Activated CD8-positive, alpha-beta T cell treated with anti-CD3 and anti-CD28 coated beads for 36 hours (primary cell): ENCODE measurements around the gene AK3. TPM values are rescaled to one million over a fixed set of nuclear protein-coding genes. Genes with fewer than 3 reads are reported as not detected.

Experiments used
- ATAC-seq: fragments of 200-7000 bp; cut with Tn5 transposase; one replicate; pipeline ENCODE4 v1.10.0; 2021; ENCODE audit warnings: mild to moderate bottlenecking, moderate library complexity
- CTCF ChIA-PET: fragments of 350-600 bp; sonication (Branson Sonifier 250); formaldehyde crosslinking; loops from one replicate; lab custom pipeline; 2021; ENCODE audit warnings: antibody characterized with exemption; lab: Charles Lee
- POLR2A ChIA-PET: fragments of 350-600 bp; sonication (Branson Sonifier 250); formaldehyde crosslinking; loops from one replicate; lab custom pipeline; 2021; ENCODE audit warnings: antibody characterized with exemption; lab: Charles Lee
- DNase-seq: peaks from one replicate; pipeline ENCODE4 v3.0.0-alpha.2; 2020
- H3K27ac Mint-ChIP-seq: one replicate; pipeline ENCODE4 v1.8.0; 2021; ENCODE audit warnings: mild to moderate bottlenecking, mixed read lengths
- H3K27me3 Mint-ChIP-seq: one replicate; pipeline ENCODE4 v1.8.0; 2021; ENCODE audit warnings: mixed read lengths
- H3K36me3 Mint-ChIP-seq: one replicate; pipeline ENCODE4 v1.8.0; 2021; ENCODE audit warnings: low read depth, mixed read lengths
- H3K4me1 Mint-ChIP-seq: one replicate; pipeline ENCODE4 v1.8.0; 2021; ENCODE audit warnings: low read depth, mixed read lengths
- H3K4me3 Mint-ChIP-seq: one replicate; pipeline ENCODE4 v1.8.0; 2021; ENCODE audit warnings: mild to moderate bottlenecking, moderate library complexity, mixed read lengths
- H3K9me3 Mint-ChIP-seq: one replicate; pipeline ENCODE4 v1.8.0; 2021; ENCODE audit warnings: mixed read lengths
- CTCF ChIP-seq: fragments of 200-600 bp; IDR thresholded peaks from one replicate; pipeline ENCODE4 v1.8.0; 2022; ENCODE audit warnings: antibody characterized with exemption, mild to moderate bottlenecking
- intact Hi-C: fragments of 100-400 bp; cut with micrococcal nuclease; formaldehyde crosslinking; loops from one replicate; pipeline ENCODE4 v1.10.0; 2022
- total RNA-seq, 2 experiments: library from RNA; stranded (reverse); gene quantifications; one replicate each; pipeline ENCODE4 v1.2.3, GENCODE V29; 2021

AK3 gene
- total RNA-seq, 2 experiments from 2014 or later: 34.3 to 35.5 TPM

DNA sequence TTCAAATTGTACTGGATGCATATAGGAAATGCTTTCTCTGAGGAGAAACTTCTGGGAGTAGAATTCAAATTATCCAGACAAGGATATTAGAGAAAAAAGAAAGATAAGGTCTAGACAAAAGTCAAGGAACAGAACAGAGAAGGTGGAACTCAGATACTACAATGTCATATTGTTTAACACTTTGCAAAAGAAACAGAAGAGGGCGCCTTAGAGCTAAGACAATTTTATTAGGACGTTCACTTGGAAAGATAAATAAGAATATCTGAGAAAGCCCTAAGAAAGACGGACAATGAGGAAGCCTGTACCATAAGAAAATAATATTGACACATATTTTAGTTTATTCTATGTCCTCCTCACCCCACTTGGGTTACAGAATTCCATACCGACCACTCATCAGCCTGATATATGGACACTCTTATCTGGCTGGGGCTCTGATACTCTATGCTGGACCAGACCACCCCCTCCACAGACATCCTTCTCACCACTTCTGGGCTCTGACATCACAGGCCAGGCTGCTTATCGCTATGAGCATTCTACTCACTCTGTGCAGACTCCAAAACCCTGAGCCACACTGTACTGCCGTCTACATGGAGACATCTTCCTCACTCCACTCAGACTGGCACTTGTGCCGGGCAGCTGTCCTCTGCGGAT, 9.1 kb upstream of the AK3 start:
- peak; percentile 47 for TF ChIP-seq CTCF
- DNase-seq (no peak), ATAC-seq (peak; percentile 61)
- no peaks in the 10 kb centered on the region for H3K36me3 Mint-ChIP-seq
- CTCF ChIA-PET: interaction anchor here (0.6 to 2.1 kb wide), 19 partner anchors 9 to 851 kb away, joined by 3 to 18 read pairs (median 4); partner anchors contain the start of genes AK3 and INSL6
- H3K4me1 Mint-ChIP-seq: peaks cover 19% of the 10 kb centered on the region
- H3K4me3 Mint-ChIP-seq: no peak overlapping the region
- no peaks in the 10 kb centered on the region for H3K9me3 Mint-ChIP-seq
- POLR2A ChIA-PET: no interaction called here
- H3K27ac Mint-ChIP-seq: no peak overlapping the region
- intact Hi-C loops: loop anchor here (10.0 kb wide), 2 partner anchors 435 to 695 kb away; partner anchors contain the start of gene INSL6
- H3K27me3 Mint-ChIP-seq: no peaks in the 10 kb centered on the region

DNA sequence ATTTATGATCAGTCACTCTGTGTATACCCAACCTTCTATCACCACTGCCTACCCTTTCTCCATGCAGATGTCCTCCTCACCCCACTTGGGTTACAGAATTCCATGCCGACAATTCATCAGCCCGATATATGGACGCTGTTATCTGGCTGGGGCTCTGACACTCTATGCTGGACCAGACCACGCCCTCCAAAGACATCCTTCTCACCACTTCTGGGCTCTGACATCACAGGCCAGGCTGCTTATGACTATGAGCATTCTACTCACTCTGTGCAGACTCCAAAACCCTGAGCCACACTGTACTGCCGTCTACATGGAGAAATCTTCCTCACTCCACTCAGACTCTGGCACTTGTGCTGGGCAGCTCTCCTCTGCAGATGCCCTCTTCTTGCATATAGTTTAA, 7.6 kb upstream of the AK3 start:
- TF ChIP-seq CTCF: no peak
- ChIA-PET POLR2A (no interaction called here), CTCF (interaction anchor here (0.8 to 2.1 kb wide), 5 partner anchors 20 to 701 kb away, joined by 3 to 5 read pairs (median 5); partner anchors contain the start of gene CD274)
- Mint-ChIP-seq H3K27me3 (no peaks in the 10 kb centered on the region), H3K36me3 (no peaks in the 10 kb centered on the region), H3K9me3 (no peaks in the 10 kb centered on the region), H3K4me3 (no peak overlapping the region), H3K4me1 (peaks cover 19% of the 10 kb centered on the region), H3K27ac (no peak overlapping the region)
- intact Hi-C loops: loop anchor here (10.0 kb wide), 1 partner anchor 144 kb away; no protein-coding TSS in a partner anchor
- no peak for ATAC-seq
- DNase-seq: no peak

- CTCF ChIA-PET: interaction anchor here (0.5 to 1.9 kb wide), 8 partner anchors 9 to 467 kb away, joined by 3 to 13 read pairs (median 3); no protein-coding TSS in a partner anchor
- peak overlapping the region; percentile 41 for H3K27ac Mint-ChIP-seq
- DNase-seq: no peak
Observed at GRCh38 chr9:4746278-4747030, 5.5 kb upstream of the AK3 start.

GRCh38 chr9:4743131-4743875, 2.3 kb upstream of the AK3 start:
- peak overlapping the region; percentile 10 for H3K4me3 Mint-ChIP-seq
- H3K36me3 Mint-ChIP-seq: peaks cover 5% of the 10 kb centered on the region
- H3K27ac Mint-ChIP-seq: peak overlapping the region; percentile 13
- no peaks in the 10 kb centered on the region for H3K9me3 Mint-ChIP-seq
- ATAC-seq (no peak), DNase-seq (no peak)
- POLR2A ChIA-PET: no interaction called here
- CTCF ChIA-PET: no interaction called here
- H3K4me1 Mint-ChIP-seq: peaks cover 33% of the 10 kb centered on the region
- no peaks in the 10 kb centered on the region for H3K27me3 Mint-ChIP-seq
- intact Hi-C loops: loop anchor here (5.0 to 10.0 kb wide), 2 partner anchors 66 to 139 kb away; partner anchors contain the start of gene CDC37L1
- TF ChIP-seq CTCF: no peak

More at GRCh38 chr9:4746278-4747030, 5.5 kb upstream of the AK3 start:
- peak; percentile 20 for ATAC-seq
- POLR2A ChIA-PET: interaction anchor here (1.0 kb wide), 1 partner anchor 55 kb away, joined by 4 read pairs; no protein-coding TSS in a partner anchor
- Mint-ChIP-seq H3K9me3 (no peaks in the 10 kb centered on the region), H3K4me1 (peaks cover 26% of the 10 kb centered on the region), H3K4me3 (no peak overlapping the region), H3K36me3 (no peaks in the 10 kb centered on the region), H3K27me3 (no peaks in the 10 kb centered on the region)
- TF ChIP-seq CTCF: no peak
- intact Hi-C loops: loop anchor here (10.0 kb wide), 1 partner anchor 142 kb away; no protein-coding TSS in a partner anchor
